IMR-90 (cell line): ENCODE data around the gene IQCE. TPM values are rescaled to one million over a fixed set of nuclear protein-coding genes. Genes with fewer than 3 reads are reported as not detected.

Experiments
- ATAC-seq: fragments of 200-7000 bp; cut with Tn5 transposase; 2 replicates; pipeline ENCODE4 v1.9.1; 2020; ENCODE audit warnings: low read depth, mild to moderate bottlenecking, moderate library complexity
- BruUV-seq: library from RNA; stranded (reverse); fragments of 400-500 nt; replicated peaks from 2 replicates; lab custom pipeline; 2021; lab: Mats Ljungman, UMichigan
- CTCF ChIA-PET: fragments of 300-600 bp; formaldehyde crosslinking; extraction: SDS; loops from one replicate; lab custom pipeline; 2021; ENCODE audit warnings: antibody characterized with exemption; lab: Yijun Ruan, JAX
- POLR2A ChIA-PET: fragments of 300-600 bp; sonication (Branson Sonifier 250); formaldehyde crosslinking; loops from one replicate; lab custom pipeline; 2022; ENCODE audit warnings: antibody characterized with exemption; ENCODE audit not compliant: unreplicated experiment; lab: Charles Lee
- DNase-seq: peaks from one replicate; pipeline ENCODE4 v3.0.0; 2013
- H2AFZ ChIP-seq: replicated peaks from 2 replicates; pipeline ENCODE3; 2013; ENCODE audit warnings: low read length, mild to moderate bottlenecking; ENCODE audit not compliant: poor library complexity
- H2AK5ac ChIP-seq: 2 replicates; pipeline ENCODE4 v1.6.1; 2013; ENCODE audit warnings: low read depth, low read length, inconsistent platforms
- H2AK9ac ChIP-seq: replicated peaks from 2 replicates; pipeline ENCODE3; 2013; ENCODE audit warnings: mild to moderate bottlenecking, low read depth, low read length, moderate library complexity; ENCODE audit not compliant: poor library complexity
- H2BK120ac ChIP-seq: 2 replicates; pipeline ENCODE4 v1.6.1; 2013; ENCODE audit warnings: low read depth, low read length, inconsistent platforms
- H2BK15ac ChIP-seq: 3 replicates; pipeline ENCODE4 v1.6.1; 2013; ENCODE audit warnings: low read depth, low read length, inconsistent platforms
- H2BK20ac ChIP-seq: 2 replicates; pipeline ENCODE4 v1.6.1; 2013; ENCODE audit warnings: low read depth, mild to moderate bottlenecking, inconsistent platforms, low read length, moderate library complexity
- H2BK5ac ChIP-seq: 2 replicates; pipeline ENCODE4 v1.6.1; 2013; ENCODE audit warnings: mild to moderate bottlenecking, low read depth, low read length, inconsistent platforms; ENCODE audit not compliant: poor library complexity, severe bottlenecking
- H3K14ac ChIP-seq: replicated peaks from 2 replicates; pipeline ENCODE4 v1.6.1; 2013; ENCODE audit warnings: low read depth, low read length, inconsistent platforms
- H3K18ac ChIP-seq: 2 replicates; pipeline ENCODE4 v1.6.1; 2013; ENCODE audit warnings: low read depth, low read length, control low read depth
- H3K23ac ChIP-seq: 2 replicates; pipeline ENCODE4 v1.6.1; 2013; ENCODE audit warnings: low read depth, low read length, inconsistent platforms
- H3K27ac ChIP-seq: 2 replicates; pipeline ENCODE4 v1.5.1; 2013; ENCODE audit warnings: mild to moderate bottlenecking, control low read depth, low read length; ENCODE audit not compliant: insufficient read depth
- H3K27me3 ChIP-seq: 2 replicates; pipeline ENCODE4 v1.6.1; 2013; ENCODE audit warnings: low read length; ENCODE audit not compliant: control insufficient read depth, insufficient read depth
- H3K36me3 ChIP-seq: 2 replicates; pipeline ENCODE4 v1.6.1; 2013; ENCODE audit warnings: low read length, mixed read lengths; ENCODE audit not compliant: control insufficient read depth, insufficient read depth
- H3K4ac ChIP-seq: 2 replicates; pipeline ENCODE4 v1.6.1; 2013; ENCODE audit warnings: low read depth, low read length, inconsistent platforms
- H3K4me1 ChIP-seq: 2 replicates; pipeline ENCODE4 v1.6.1; 2013; ENCODE audit warnings: low read length, mixed read lengths; ENCODE audit not compliant: control insufficient read depth, insufficient read depth
- H3K4me2 ChIP-seq: 2 replicates; pipeline ENCODE4 v1.6.1; 2013; ENCODE audit warnings: low read depth, mild to moderate bottlenecking, control low read depth, low read length, moderate library complexity
- H3K4me3 ChIP-seq: 2 replicates; pipeline ENCODE4 v1.5.1; 2013; ENCODE audit warnings: low read depth, mild to moderate bottlenecking, control low read depth, low read length, moderate library complexity; ENCODE audit not compliant: insufficient read depth
- H3K56ac ChIP-seq: 2 replicates; pipeline ENCODE4 v1.6.1; 2013; ENCODE audit warnings: low read length, inconsistent platforms; ENCODE audit not compliant: insufficient read depth; ENCODE audit errors: extremely low read depth
- H3K79me1 ChIP-seq, 2 experiments: 2 replicates each; pipeline ENCODE4 v1.6.1; 2013; ENCODE audit warnings: low read length in 2 of 2, inconsistent platforms in 1 of 2, low read depth in 1 of 2
- H3K9ac ChIP-seq: 2 replicates; pipeline ENCODE4 v1.6.1; 2013; ENCODE audit warnings: low read depth, low read length, control low read depth
- H3K9me1 ChIP-seq: 2 replicates; pipeline ENCODE4 v1.6.1; 2013; ENCODE audit warnings: low read length, inconsistent platforms; ENCODE audit not compliant: insufficient read depth
- H3K9me3 ChIP-seq: 2 replicates; pipeline ENCODE4 v1.6.1; 2013; ENCODE audit warnings: low read length; ENCODE audit not compliant: control insufficient read depth, insufficient read depth
- H4K20me1 ChIP-seq: 2 replicates; pipeline ENCODE4 v1.6.1; 2013; ENCODE audit warnings: low read length, inconsistent platforms; ENCODE audit not compliant: insufficient read depth
- H4K5ac ChIP-seq: 2 replicates; pipeline ENCODE4 v1.6.1; 2013; ENCODE audit warnings: mild to moderate bottlenecking, low read depth, low read length, control low read depth
- H4K8ac ChIP-seq, 2 experiments: 2 replicates each; pipeline ENCODE4 v1.6.1; 2013; ENCODE audit warnings: low read depth in 2 of 2, low read length in 2 of 2, control low read depth in 1 of 2, inconsistent platforms in 1 of 2
- H4K91ac ChIP-seq: 2 replicates; pipeline ENCODE4 v1.6.1; 2013; ENCODE audit warnings: low read depth, low read length, inconsistent platforms; ENCODE audit not compliant: insufficient read depth
- BHLHE40 ChIP-seq: fragments of 150-350 bp; IDR thresholded peaks from 2 replicates; pipeline ENCODE4 v1.6.1; 2016; ENCODE audit warnings: mild to moderate bottlenecking, low read depth, low read length
- CEBPB ChIP-seq: IDR thresholded peaks from 2 replicates; pipeline ENCODE4 v1.6.1; 2012; ENCODE audit warnings: low read depth, low read length, improper control_type of control experiment
- CHD1 ChIP-seq: IDR thresholded peaks from 2 replicates; pipeline ENCODE4 v1.6.1; 2012; ENCODE audit warnings: low read depth, low read length, improper control_type of control experiment
- FOS ChIP-seq: fragments of 150-350 bp; IDR thresholded peaks from 2 replicates; pipeline ENCODE4 v1.6.1; 2016; ENCODE audit warnings: low read depth, low read length
- MAFK ChIP-seq: IDR thresholded peaks from 2 replicates; pipeline ENCODE4 v1.6.1; 2012; ENCODE audit warnings: low read depth, low read length, improper control_type of control experiment
- MXI1 ChIP-seq: IDR thresholded peaks from 2 replicates; pipeline ENCODE4 v1.6.1; 2012; ENCODE audit warnings: low read depth, mild to moderate bottlenecking, low read length, moderate library complexity, borderline replicate concordance
- NFE2L2 ChIP-seq: fragments of 150-350 bp; IDR thresholded peaks from 2 replicates; pipeline ENCODE4 v1.6.1; 2016; ENCODE audit warnings: low read depth, mild to moderate bottlenecking, low read length
- POLR2A ChIP-seq: IDR thresholded peaks from 2 replicates; pipeline ENCODE4 v1.6.1; 2012; ENCODE audit warnings: mild to moderate bottlenecking, low read depth, low read length
- RFX5 ChIP-seq: IDR thresholded peaks from 2 replicates; pipeline ENCODE4 v1.8.0; 2012; ENCODE audit warnings: low read depth, mild to moderate bottlenecking, low read length, moderate library complexity
- SMC3 ChIP-seq: fragments of 150-350 bp; IDR thresholded peaks from 2 replicates; pipeline ENCODE4 v1.6.1; 2016; ENCODE audit warnings: low read depth, mild to moderate bottlenecking, antibody characterized with exemption, low read length, moderate library complexity
- WGBS, 2 experiments: methylation state at CpG; one replicate each; pipeline versions ENCODE4 v1.1.5 to v1.1.7; 2013; ENCODE audit warnings: missing lambda C conversion rate in 2 of 2; ENCODE audit not compliant: insufficient read length in 1 of 2; ENCODE audit errors: extremely low coverage in 2 of 2; 5-methylcytosine and 5-hydroxymethylcytosine counted together
- dilution Hi-C: fragments of 300-500 bp; cut with HindIII; formaldehyde crosslinking; loops from one replicate; pipeline ENCODE4 v1.14.3; 2018; ENCODE audit warnings: low sequenced_read_pairs; ENCODE audit not compliant: unreplicated experiment
- in situ Hi-C: fragments of 300-500 bp; cut with MboI; formaldehyde crosslinking; loops from 3 replicates; pipeline ENCODE4 v1.14.3; 2019; ENCODE audit warnings: low sequenced_read_pairs, inconsistent platforms, mixed read lengths
- intact Hi-C: fragments of 100-400 bp; cut with micrococcal nuclease; formaldehyde crosslinking; loops from 2 replicates; pipeline ENCODE4 v1.10.0; 2022
- polyA plus RNA-seq, 3 experiments: library from polyadenylated mRNA; depleted of rRNA; stranded (reverse); fragments of >200 nt; gene quantifications; 2 replicates each; pipeline ENCODE4 v1.2.3, GENCODE V29; 2012; ENCODE audit warnings: low replicate concordance in 1 of 3
- total RNA-seq: library from RNA; depleted of rRNA; stranded (reverse); fragments of >200 nt; gene quantifications from 2 replicates; pipeline ENCODE4 v1.2.3, GENCODE V29; 2012
- TF ChIP-seq, protein P1 (sequence below): fragments of 150-350 bp; IDR thresholded peaks from 2 replicates; pipeline ENCODE4 v1.6.1; 2016; ENCODE audit warnings: low read depth, mild to moderate bottlenecking, low read length, moderate library complexity, borderline replicate concordance
- TF ChIP-seq, protein P2 (sequence below): fragments of 150-350 bp; IDR thresholded peaks from 2 replicates; pipeline ENCODE4 v1.6.1; 2017; ENCODE audit warnings: mild to moderate bottlenecking, antibody characterized with exemption, low read length, low read depth

The IQCE gene
- total and polyA plus RNA-seq, 2 of the 4 experiments (the other 2 are of a cell fraction), result 5.0 to 6.3 TPM

DNA sequence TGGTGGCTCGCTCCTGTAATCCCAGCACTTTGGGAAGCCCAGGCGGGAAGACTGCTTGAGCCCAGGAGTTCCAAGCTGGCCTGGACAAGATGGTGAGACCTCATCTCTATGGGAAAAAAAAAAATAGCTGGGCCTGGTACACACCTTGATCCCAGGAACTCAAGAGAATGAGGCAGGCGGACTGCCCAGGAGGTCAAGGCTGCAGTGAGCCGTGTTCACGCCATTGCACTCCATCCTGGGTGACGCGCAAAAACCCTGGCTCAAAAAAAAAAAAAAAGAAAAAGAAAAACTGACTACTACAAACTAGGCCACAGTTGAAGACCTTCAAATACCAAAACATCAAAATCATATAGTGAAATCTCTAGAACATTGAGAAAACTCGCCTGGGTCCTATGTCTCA, 7.4 kb upstream of the IQCE start:
- no peak overlapping the region for H2BK15ac ChIP-seq
- H3K9ac ChIP-seq, result no peak overlapping the region
- H3K27ac ChIP-seq, result no peak overlapping the region
- CTCF ChIA-PET, result no interaction called here
- peaks cover 7% of the 10 kb centered on the region for H3K4me1 ChIP-seq
- no peak overlapping the region for H3K23ac ChIP-seq
- peaks cover 19% of the 10 kb centered on the region for H3K36me3 ChIP-seq
- H3K9me1 ChIP-seq, result peaks cover 5% of the 10 kb centered on the region; the same call in 1 of the 2 replicates
- H3K14ac ChIP-seq, result no peak overlapping the region
- H2BK20ac ChIP-seq, result no peak overlapping the region
- POLR2A ChIA-PET, result interaction anchor here (0.6 kb wide), 1 partner anchor 53 kb away, joined by 3 read pairs; no protein-coding TSS in a partner anchor
- no peak overlapping the region for H2BK120ac ChIP-seq
- H4K5ac ChIP-seq, result no peak overlapping the region
- no peak overlapping the region for H2AK9ac ChIP-seq
- H3K27me3 ChIP-seq, result no peaks in the 10 kb centered on the region
- ATAC-seq, result no peak
- no peak for DNase-seq
- H3K18ac ChIP-seq, result no peak overlapping the region
- H3K4me3 ChIP-seq, result no peak overlapping the region
- H3K4me2 ChIP-seq, result no peak overlapping the region
- intact Hi-C loops (no loop called here), dilution Hi-C loops (no loop called here), in situ Hi-C loops (no loop called here)
- peaks cover 6% of the 10 kb centered on the region; the same call in 1 of the 2 replicates for H4K20me1 ChIP-seq
- no peak overlapping the region for H2AFZ ChIP-seq
- no peak overlapping the region for H3K56ac ChIP-seq
- no peak overlapping the region for H2AK5ac ChIP-seq
- TF ChIP-seq MXI1, result no peak
- no peak for TF ChIP-seq CEBPB
- no peak for TF ChIP-seq NFE2L2
- no peak for TF ChIP-seq RFX5
- no peak for TF ChIP-seq FOS
- TF ChIP-seq, protein P1, sequence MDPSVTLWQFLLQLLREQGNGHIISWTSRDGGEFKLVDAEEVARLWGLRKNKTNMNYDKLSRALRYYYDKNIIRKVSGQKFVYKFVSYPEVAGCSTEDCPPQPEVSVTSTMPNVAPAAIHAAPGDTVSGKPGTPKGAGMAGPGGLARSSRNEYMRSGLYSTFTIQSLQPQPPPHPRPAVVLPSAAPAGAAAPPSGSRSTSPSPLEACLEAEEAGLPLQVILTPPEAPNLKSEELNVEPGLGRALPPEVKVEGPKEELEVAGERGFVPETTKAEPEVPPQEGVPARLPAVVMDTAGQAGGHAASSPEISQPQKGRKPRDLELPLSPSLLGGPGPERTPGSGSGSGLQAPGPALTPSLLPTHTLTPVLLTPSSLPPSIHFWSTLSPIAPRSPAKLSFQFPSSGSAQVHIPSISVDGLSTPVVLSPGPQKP, result no peak
- TF ChIP-seq MAFK, result no peak
- TF ChIP-seq BHLHE40, result no peak
- TF ChIP-seq, protein P2, sequence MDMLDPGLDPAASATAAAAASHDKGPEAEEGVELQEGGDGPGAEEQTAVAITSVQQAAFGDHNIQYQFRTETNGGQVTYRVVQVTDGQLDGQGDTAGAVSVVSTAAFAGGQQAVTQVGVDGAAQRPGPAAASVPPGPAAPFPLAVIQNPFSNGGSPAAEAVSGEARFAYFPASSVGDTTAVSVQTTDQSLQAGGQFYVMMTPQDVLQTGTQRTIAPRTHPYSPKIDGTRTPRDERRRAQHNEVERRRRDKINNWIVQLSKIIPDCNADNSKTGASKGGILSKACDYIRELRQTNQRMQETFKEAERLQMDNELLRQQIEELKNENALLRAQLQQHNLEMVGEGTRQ, result no peak
- no peak for TF ChIP-seq CHD1
- TF ChIP-seq POLR2A, result no peak
- TF ChIP-seq SMC3, result no peak
- H3K79me1 ChIP-seq, result peaks cover 13 to 32% of the 10 kb centered on the region in 2 experiments
- no TSS peak for BruUV-seq
- no peak overlapping the region for H2BK5ac ChIP-seq
- H4K8ac ChIP-seq, result no peak overlapping the region
- WGBS, 2 experiments, result 94% methylated on average over 5 of the region's 8 CpGs; no CpG with 5 or more reads in 1 of the 2 experiments
- no peak overlapping the region for H4K91ac ChIP-seq
- H3K4ac ChIP-seq, result no peak overlapping the region
- H3K9me3 ChIP-seq, result no peaks in the 10 kb centered on the region
